ENCODE results near the gene PHLPP1. TPM values are rescaled to one million over a fixed set of nuclear protein-coding genes. Genes with fewer than 3 reads are reported as not detected.

The PHLPP1 gene
- total and polyA plus RNA-seq, 8 donors: 2.1 to 77.0 (median 12.5) TPM

DNA sequence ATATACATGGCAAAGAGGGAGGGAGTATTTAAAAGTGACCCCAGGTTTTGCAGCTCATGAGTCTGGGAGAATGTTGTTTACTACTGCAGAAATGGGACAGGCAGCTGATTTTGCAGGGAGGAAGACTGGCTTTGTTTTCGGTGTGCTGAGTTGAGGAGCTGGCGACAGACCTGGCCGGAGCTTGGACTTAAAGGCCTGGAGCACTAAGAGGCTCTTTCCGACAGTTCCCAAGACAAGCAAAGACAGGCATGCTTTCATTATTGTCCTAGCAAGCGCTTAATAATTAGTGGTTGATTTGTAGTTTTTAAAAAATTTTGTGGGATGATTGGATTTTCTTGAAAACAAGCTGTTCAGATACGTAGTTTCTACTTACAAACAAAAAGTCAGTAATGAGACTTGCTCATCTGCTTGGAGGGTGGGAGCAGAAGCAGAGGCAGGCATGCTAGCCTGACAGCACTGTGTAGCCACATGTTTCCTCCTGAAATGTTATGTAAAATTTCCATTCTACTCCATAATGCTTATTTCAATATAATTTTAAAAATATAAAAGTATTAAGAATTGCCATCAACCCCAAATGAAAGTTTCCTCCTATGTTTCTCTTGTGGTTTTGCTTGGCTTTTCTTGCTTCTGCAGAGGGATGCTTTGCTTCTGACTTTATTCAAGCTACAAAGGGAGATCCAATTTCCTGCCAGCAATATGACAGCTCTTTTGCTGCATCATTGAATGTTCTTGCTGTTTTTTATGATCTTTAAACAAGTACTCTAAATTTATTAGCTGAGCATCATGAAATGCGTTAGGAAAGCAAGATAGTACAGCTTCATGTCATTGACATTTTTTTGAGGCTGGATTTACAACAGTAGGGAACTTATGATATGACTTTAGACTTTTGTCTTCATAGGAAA, 75.8 kb downstream of the PHLPP1 start:
- no peaks in the 10 kb centered on the region for H3K27me3 ChIP-seq
- H3K36me3 ChIP-seq: no peaks in the 10 kb centered on the region
- peaks cover 0 to 26% (median 11%) of the 10 kb centered on the region in 4 donors for H3K4me1 ChIP-seq
- 64 to 84% (median 73%) methylated on average over 7 of the region's 7 CpGs for WGBS, 5 donors
- TF ChIP-seq POLR2A (IDR thresholded peaks at IDR 0.05): no peak
- TF ChIP-seq EP300 (IDR thresholded peaks at IDR 0.05): no peak
- no peak for TF ChIP-seq POLR2AphosphoS5 (IDR thresholded peaks at IDR 0.05)
- TF ChIP-seq, protein P1, sequence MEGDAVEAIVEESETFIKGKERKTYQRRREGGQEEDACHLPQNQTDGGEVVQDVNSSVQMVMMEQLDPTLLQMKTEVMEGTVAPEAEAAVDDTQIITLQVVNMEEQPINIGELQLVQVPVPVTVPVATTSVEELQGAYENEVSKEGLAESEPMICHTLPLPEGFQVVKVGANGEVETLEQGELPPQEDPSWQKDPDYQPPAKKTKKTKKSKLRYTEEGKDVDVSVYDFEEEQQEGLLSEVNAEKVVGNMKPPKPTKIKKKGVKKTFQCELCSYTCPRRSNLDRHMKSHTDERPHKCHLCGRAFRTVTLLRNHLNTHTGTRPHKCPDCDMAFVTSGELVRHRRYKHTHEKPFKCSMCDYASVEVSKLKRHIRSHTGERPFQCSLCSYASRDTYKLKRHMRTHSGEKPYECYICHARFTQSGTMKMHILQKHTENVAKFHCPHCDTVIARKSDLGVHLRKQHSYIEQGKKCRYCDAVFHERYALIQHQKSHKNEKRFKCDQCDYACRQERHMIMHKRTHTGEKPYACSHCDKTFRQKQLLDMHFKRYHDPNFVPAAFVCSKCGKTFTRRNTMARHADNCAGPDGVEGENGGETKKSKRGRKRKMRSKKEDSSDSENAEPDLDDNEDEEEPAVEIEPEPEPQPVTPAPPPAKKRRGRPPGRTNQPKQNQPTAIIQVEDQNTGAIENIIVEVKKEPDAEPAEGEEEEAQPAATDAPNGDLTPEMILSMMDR (IDR thresholded peaks at IDR 0.05): no peak
- intact Hi-C loops (cut with DNase I; ENCODE audit: low total_unique reads): no loop called here
- H3K27ac ChIP-seq: no peak overlapping the region
- H3K4me3 ChIP-seq: no peak overlapping the region
- H3K9me3 ChIP-seq: no peaks in the 10 kb centered on the region
- DNase-seq: no peak

DNA sequence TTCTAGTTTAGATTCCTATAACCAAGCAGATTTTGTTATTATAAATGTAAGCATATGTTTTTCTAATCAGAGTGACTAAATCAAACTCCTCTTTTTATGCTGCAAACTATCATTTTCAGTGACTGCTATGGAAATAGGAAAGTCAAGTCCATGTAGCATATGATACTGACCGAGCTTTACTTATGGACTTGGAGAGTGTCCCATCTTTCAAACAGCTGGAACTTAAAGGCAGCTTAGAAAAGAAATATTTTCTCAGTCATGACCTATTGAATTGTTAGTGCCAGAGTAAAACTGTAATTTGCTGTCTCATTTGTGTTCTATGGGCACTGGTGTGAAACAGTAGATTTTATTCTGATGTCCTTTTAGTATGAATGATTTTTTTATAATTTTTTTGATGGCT, 76.7 kb downstream of the PHLPP1 start:
- Histone ChIP-seq H3K9me3 (no peaks in the 10 kb centered on the region), H3K36me3 (no peaks in the 10 kb centered on the region), H3K4me3 (no peak overlapping the region), H3K27ac (no peak overlapping the region), H3K27me3 (no peaks in the 10 kb centered on the region), H3K4me1 (peaks cover 0 to 28% (median 14%) of the 10 kb centered on the region in 4 donors)
- TF ChIP-seq, protein P1 (IDR thresholded peaks at IDR 0.05): no peak
- TF ChIP-seq POLR2A (IDR thresholded peaks at IDR 0.05): no peak
- TF ChIP-seq POLR2AphosphoS5 (IDR thresholded peaks at IDR 0.05): no peak
- intact Hi-C loops (cut with DNase I; ENCODE audit: low total_unique reads): no loop called here
- no peak for DNase-seq
- 36 to 71% (median 48%) methylated on average over 1 of the region's 1 CpG for WGBS, 5 donors

DNA sequence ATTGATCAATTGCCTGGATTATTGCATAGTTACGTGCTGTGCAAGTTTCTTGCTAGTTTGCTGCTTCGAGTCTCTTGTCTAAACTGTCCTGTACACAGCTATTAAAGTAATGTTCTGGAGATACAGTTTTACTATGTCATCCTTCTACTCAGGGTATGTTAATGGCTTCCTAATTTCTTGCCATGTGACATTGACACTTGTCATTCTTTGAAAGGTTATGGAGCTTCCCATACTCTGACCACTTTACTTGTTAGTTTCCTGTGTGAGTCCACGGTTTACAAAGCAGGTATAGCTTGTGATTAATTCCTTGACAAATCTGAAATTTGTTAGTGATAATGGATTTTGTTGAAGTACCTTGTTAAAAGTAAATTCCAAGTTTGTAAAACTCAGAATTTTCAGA, 80.5 kb downstream of the PHLPP1 start:
- H3K27ac ChIP-seq: no peak overlapping the region
- H3K27me3 ChIP-seq: no peaks in the 10 kb centered on the region
- intact Hi-C loops (cut with DNase I; ENCODE audit: low total_unique reads): no loop called here
- no peak overlapping the region for H3K4me3 ChIP-seq
- peaks cover 0 to 25% (median 7%) of the 10 kb centered on the region in 4 donors for H3K4me1 ChIP-seq
- TF ChIP-seq POLR2A (IDR thresholded peaks at IDR 0.05) (no peak), EP300 (IDR thresholded peaks at IDR 0.05) (no peak), POLR2AphosphoS5 (IDR thresholded peaks at IDR 0.05) (no peak)
- TF ChIP-seq, protein P1 (IDR thresholded peaks at IDR 0.05): no peak
- DNase-seq: no peak
- no peaks in the 10 kb centered on the region for H3K9me3 ChIP-seq
- 87 to 95% (median 89%) methylated on average over 3 of the region's 3 CpGs for WGBS, 5 donors
- H3K36me3 ChIP-seq: no peaks in the 10 kb centered on the region

DNA sequence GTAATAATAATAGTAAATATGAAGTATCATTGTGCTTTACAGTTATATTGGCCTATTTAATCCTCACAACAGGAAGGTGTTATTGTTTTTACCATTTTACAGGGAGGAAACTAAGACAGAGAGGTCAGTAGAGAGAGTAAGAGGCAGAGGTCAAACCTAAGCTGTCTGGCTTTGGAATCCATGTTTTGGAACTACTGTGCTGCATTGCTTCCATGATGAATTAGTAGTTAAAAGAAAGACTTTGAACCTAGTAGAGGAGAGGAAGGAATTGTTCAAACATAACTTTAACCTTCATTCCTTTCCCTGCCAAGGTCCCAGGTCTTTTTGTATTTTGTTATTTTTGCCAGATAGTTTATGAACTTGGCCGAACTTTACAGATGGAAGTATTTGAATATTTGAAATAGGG, 80.9 kb downstream of the PHLPP1 start:
- no peak overlapping the region for H3K27ac ChIP-seq
- H3K4me3 ChIP-seq: no peak overlapping the region
- H3K4me1 ChIP-seq: peaks cover 0 to 23% (median 6%) of the 10 kb centered on the region in 4 donors
- no peaks in the 10 kb centered on the region for H3K9me3 ChIP-seq
- intact Hi-C loops (cut with DNase I; ENCODE audit: low total_unique reads): no loop called here
- H3K27me3 ChIP-seq: no peaks in the 10 kb centered on the region
- no peak for TF ChIP-seq POLR2A (IDR thresholded peaks at IDR 0.05)
- no peak for TF ChIP-seq EP300 (IDR thresholded peaks at IDR 0.05)
- TF ChIP-seq POLR2AphosphoS5 (IDR thresholded peaks at IDR 0.05): no peak
- TF ChIP-seq, protein P1 (IDR thresholded peaks at IDR 0.05): no peak
- no peak for DNase-seq
- no peaks in the 10 kb centered on the region for H3K36me3 ChIP-seq
- WGBS, 5 donors: 35 to 58% (median 42%) methylated on average over 1 of the region's 1 CpG

Measured in stomach (tissue), 9 donors.